K562 (cell line): Measurements from ENCODE around the gene IFI44L.

ENCODE experiments used
- NR3C1 ChIP-seq: sonication (generic); formaldehyde crosslinking; IDR thresholded peaks from 2 replicates; pipeline ENCODE4 v1.8.1; 2022; ENCODE audit warnings: missing genetic modification reagents
- SMARCC2 ChIP-seq: fragments of 450-650 bp; IDR thresholded peaks from 2 replicates; pipeline ENCODE4 v1.6.1; 2017; ENCODE audit warnings: antibody characterized with exemption, moderate library complexity, mild to moderate bottlenecking, low read depth
- TCF7L2 ChIP-seq: fragments of 150-350 bp; IDR thresholded peaks from 2 replicates; pipeline ENCODE4 v1.6.1; 2016; ENCODE audit warnings: low read depth, mild to moderate bottlenecking, low read length, moderate library complexity

- TF ChIP-seq NR3C1 (CRISPR knock-in tag): no peak
- no peak for TF ChIP-seq SMARCC2
- TF ChIP-seq TCF7L2: no peak
Observed at GRCh38 chr1:78586572-78586971, 33.7 kb upstream of the IFI44L start.
